Ramos (cell line): ENCODE data around the gene ANKRD39.

Source experiments
- in situ Hi-C: fragments of 300-500 bp; cut with MboI; formaldehyde crosslinking; loops from one replicate; pipeline ENCODE4 v1.14.3; 2022; ENCODE audit warnings: low sequenced_read_pairs; ENCODE audit not compliant: unreplicated experiment

ANKRD39 gene

DNA sequence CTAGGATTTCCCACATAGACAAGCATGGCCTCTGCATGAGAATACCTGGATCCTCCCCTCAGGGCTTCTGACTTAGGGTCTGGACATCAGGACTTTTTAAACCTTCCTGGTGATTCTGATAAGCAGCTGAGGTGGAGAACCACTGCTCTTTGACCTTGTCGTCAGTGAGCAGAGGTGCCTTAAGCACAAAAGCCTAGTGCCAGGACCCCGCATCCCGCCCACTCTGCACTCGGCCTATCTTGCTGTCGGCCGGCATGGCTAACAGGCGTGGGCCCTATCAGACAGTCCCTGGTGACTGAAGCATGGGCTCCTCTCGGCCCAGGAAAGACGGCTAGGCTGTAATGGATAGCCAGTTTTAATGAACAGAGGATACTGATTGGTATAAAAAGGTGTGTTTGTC lies 20.2 kb downstream of the ANKRD39 start:
- in situ Hi-C loops, result no loop called here

DNA sequence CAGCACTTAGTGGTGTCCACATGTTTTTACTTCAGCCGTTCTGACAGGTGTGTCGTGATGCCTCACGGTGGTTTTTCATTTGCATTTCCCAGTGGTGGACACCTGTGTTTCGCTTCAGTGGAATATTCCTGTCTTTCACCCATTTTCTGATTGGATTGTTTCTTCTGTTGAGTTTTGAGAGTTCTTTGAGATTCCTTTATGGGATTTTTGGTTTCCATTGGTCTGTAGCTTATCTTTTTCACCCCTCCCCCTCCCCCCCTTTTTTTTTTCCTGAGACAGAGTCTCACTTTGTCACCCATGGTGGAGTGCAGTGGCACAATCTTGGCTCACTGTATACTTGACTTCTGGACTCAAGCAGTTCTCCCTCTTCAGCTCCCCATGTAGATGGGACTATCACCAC lies 22.0 kb downstream of the ANKRD39 start:
- in situ Hi-C loops, result no loop called here

DNA sequence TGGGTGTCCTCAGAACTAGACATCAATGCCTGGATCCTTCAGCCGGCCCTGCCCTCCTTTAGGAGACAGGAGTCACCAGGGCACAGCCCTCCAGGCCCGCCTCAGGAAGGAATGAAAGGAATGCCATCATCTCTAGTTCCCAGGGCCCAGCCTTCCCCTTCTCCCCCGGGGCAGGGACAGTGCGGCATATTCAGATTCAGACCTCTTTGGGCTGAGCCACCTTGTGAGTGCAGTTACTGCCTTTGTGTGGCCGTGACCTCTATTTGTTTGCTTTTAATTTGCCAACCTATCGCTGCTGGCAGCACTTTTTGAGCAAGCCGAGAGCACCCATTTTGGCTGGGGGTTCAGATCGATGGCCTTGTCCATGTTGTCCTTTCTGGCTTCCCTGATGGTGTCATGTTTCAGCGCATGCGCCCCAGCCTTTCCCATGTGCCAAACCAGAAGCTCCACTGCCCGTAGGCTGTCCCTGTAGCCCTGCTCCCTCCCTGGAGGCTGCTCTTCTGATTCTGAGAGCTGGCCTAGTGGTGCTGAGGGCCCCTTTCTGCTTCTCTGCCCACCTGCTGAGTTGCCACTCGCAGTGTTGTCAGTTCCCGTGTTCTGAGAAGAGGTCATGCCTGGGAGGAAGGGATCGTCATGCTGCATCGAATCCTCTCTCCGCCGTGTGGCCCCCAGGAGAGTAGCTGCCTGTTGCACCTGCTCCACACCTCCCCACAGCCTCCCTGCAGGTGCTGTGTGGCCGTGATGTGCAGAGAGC lies 24.9 kb downstream of the ANKRD39 start:
- in situ Hi-C loops, result no loop called here

DNA sequence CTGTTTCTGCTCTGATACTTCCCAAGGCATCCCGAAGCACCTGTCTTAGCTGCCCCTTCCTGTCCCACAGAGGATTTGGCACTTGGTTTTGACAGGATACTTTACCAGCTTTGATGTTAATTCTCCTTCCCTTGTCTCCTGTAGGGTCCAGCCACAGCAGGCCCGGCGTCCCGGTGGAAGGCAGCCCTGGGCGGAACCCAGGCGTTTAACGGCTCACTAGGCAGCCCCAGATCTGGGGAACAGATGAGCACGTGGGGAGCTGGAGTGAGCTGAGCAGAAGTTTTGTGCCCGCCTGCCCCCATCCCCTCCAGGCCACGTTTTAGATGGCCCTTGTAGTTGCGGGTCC lies 25.4 kb downstream of the ANKRD39 start:
- in situ Hi-C loops, result no loop called here

DNA sequence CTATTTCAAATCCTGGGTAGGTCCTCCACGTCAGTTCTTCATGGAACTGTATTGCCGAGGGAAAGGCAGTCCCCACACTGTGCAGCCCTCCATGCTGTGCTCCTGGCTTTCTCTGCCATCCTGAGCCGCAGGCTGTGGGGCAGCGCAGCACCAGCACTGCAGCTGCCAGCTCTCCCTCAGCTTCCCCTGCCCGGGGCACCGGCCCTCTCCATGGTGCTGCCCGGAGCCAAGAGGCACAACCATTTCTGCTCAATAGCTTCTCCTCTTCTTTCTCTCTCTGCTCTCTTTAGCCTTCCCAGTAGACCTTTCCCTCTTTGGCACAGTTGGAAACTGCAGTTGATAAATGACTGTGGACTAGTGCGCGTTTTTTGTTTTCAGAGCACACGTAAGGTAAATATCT lies 26.1 kb downstream of the ANKRD39 start:
- in situ Hi-C loops, result no loop called here

DNA sequence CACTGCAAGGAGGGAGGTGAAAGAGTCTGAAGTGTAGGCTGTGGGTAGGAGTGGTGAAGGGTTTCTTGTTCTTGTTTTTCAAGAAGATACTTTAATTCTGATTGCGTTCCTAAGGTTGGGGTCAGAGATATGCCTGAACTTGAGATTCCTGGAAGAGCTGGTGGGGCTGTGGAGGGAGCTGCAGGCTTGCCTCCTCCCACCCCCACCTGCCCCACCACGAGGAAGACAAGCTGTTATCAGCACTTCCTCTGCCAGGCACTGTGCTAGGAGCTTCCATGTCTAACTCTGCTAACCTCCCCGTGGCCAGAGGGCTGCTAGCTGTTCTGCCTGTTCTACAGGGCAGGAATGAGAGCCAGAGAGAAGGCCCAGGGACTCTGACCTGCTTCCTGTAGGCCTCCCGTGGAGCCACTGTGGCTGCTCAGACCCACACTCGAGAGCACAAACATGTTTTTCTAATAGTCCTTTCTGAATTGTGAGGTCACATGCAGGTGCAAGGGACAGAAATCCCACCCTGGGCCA lies 27.7 kb downstream of the ANKRD39 start:
- in situ Hi-C loops, result no loop called here

DNA sequence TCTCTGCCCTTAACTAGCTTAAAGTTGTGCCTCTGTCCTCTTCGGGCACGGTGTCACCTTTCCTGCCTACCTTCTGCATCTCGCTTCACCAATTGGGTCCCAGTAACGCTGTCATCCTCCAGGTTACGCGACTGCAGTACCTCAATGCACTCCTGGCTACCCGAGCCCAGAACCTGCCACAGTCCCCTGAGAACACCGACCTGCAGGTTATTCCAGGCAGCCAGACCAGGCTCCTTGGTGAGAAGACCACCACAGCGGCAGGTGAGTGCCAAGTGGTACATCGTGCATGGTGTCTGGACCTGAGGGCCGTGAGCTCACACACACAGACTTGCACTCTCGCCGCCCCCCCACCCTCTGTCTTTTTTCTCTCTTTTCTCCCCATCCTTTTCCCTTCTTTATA lies 28.9 kb downstream of the ANKRD39 start:
- in situ Hi-C loops, result no loop called here

DNA sequence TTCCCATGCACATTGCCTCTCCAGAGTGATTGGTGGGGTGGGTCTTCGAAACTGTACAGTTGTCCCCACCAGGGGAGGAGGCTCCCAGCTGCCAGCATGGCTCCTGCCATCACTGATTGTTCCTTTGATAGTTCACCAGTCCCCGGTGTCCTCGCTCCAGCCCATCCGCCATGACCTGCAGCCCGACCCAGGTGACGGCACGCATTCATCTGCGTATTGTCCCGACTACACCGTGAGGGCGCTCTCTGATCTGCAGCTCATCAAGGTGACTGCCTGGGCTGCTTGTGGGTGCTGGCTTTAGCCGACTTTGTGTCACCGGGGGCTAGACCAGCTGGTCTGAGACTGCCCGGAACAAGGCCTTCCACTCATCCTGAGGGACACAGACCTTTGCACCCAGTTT lies 29.4 kb downstream of the ANKRD39 start:
- in situ Hi-C loops, result no loop called here

DNA sequence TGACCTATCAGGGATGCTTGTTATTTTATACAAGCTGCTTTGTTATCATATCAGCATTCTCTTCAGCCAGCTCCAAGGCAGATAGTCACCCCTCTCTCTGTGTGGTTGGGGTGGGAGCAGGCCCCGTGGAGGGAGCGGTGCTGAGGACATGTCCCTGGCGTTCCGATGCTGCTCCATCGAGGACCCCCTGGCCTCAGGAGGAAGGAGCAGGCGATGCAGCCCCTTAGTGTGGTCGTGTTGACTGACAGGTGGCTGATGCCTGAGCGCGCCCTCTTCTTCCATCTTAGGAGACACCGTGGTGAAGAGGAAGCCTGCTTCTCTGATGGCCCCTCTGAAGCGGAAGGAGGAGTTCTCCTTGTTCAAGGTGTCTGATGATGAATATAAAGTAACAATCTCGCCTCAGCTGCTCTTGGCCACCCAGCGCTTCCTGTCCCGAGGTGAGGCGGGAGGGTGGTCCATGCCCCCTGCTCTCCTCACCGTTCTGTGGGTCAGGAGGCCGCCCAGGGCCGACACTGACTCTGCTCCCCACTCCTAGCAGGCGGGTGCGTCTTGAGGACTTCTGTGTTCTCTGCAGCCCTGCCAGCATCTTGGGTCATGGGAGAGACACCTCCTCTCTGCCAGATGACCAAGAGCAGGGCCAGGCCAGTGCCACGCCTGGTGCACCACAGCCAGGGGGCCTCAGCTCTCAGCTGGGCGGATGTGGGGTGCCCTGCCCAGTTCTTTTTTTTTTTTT lies 31.1 kb downstream of the ANKRD39 start:
- in situ Hi-C loops, result no loop called here

DNA sequence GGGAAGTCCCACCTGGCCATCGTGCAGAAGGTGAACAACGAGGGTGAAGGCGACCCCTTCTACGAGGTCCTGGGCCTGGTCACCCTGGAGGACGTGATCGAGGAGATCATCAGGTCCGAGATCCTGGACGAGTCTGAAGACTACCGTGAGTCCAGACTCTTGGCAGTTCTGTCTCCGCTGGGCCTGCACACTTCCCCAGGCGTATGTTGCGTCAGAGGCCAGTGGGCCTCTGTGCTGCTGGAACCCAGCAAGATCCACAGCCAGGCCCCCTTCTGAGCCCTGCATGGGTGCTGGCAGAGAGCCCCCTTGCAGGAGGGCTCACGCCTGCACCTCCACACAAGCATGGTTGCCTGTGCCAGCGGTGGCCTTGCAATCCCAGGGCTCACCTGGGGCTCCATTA lies 32.8 kb downstream of the ANKRD39 start:
- in situ Hi-C loops, result no loop called here

DNA sequence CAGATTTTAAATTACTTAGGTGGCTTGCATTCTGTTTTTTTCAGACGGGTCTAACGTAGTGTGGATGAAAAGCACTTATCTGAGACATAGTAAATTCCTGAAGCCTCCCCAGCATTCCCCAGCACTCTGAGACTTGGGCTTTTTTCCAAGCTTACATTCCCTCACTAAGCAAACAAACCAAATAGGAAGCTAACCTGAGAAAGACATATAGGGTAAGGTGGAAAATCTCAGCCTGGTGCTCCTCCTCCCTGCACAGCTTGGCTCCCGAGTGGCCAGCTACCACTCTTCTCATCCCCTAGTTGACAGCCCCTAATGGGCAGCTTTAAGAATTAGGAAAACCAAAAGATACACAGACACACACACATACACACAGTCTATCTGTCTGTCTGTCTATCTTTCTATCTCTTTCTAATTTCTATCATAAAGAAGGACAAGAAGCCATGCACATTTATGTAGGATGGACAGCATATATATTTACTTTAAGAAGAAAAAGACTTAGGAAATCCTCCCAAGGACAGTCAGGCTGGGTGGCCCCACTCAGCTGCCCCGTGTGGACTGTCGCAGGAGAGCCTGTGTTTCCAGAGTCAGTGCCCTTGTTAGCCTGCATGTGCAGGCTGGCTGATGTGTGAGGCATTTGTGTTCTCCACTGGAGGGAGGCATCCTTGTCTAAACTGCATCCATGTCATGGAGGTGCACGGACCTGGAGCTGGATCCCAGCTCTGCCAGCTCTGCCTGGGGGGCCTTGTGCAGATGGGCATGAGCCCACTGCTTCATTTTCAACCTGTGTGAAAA lies 33.5 kb downstream of the ANKRD39 start:
- in situ Hi-C loops, result no loop called here

DNA sequence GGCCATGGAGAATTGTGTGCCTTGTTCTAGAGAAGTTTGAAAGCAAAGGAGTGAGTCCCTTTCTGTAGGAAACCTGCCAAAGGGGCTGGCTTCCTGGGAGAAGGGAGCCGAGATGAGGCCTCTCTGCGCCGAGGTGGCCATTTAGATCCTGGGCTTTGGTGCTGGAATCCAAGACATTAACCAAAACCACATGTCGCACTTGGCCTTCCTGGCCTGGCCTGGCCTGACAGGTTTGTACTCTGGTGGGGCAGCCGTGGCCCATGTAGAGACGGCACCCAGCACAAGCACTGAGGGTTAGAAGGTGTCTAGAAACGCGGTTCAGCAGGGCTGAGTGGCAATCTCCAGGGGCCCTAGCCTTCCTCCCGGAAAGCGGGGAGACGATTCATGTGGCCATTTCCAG lies 34.6 kb downstream of the ANKRD39 start:
- in situ Hi-C loops, result no loop called here

DNA sequence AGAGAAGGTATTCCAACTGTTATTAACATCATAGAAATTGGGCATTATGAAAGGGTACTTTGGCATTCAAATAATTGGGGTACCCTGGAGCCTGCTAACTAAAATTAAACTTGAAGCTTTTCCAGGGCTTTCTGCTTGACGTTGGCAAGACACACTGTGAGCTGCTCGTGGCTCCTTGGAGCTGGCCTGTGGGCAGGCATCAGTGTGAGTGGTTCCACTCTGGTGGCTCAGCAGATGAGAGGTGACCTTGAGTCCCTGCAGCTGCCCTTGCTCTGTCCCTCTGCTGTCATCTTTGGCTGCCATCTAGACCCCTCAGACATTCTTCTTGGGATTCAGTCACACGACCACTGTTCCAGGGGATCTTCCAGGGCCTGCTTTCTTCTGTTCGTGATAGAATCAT lies 35.0 kb downstream of the ANKRD39 start:
- in situ Hi-C loops, result no loop called here

DNA sequence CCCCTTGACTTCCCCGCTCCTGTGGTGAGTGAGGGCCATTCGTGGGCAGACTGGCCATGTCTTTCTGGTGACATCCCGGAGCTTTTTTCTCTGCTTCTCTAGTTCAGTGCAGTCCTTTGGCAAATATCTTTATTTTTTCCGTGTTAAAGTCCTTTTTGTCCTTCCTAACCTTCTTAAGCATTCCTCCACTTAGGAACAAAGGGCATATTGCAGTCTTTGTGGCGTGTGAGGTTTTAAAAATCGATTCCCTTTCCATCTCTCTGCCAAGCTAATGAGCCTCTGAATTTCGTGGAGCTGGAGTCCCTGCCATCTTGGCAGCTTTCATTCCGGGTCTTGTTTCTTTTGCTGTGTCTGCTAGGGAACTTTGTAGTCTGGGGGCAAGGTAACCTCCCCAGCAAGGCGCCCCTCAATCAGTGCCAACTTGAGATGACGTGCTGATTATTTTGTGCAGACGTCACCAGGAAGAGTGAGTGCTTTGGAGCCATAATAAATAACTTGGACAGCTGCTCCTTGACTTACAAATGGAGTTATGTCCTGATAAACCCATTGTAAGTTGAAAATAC lies 36.6 kb downstream of the ANKRD39 start:
- in situ Hi-C loops, result no loop called here

DNA sequence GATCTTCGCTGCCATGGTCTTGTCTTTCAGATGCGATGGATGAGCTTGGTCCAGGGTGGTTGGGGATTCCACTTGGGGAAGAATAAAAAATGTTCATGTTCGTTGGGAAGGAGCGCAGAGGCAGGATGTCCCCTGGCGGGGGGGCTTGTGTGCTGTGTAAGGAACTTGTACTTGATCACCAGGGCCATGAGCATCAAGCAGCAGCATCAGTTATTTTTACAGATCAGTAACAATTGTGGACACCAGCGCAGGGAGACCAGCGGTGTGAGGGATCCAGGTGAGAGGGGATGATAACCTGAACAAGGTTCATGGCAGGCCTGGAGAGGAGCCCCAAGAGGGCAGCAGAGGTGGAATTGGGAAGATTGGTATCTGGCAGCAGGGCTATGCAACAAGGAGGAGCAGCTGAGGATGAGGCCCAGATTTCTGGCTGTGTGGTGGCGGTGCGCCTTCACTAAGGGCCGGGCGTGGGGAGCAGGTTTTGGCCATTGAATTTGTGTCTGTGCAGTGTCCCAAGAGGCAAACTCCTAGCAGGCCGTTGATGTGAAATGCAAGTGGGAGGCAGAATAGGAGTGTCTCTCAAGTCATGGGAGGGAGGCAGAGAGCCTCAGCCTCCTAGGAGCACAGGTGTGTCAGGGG lies 37.8 kb downstream of the ANKRD39 start:
- in situ Hi-C loops, result no loop called here

DNA sequence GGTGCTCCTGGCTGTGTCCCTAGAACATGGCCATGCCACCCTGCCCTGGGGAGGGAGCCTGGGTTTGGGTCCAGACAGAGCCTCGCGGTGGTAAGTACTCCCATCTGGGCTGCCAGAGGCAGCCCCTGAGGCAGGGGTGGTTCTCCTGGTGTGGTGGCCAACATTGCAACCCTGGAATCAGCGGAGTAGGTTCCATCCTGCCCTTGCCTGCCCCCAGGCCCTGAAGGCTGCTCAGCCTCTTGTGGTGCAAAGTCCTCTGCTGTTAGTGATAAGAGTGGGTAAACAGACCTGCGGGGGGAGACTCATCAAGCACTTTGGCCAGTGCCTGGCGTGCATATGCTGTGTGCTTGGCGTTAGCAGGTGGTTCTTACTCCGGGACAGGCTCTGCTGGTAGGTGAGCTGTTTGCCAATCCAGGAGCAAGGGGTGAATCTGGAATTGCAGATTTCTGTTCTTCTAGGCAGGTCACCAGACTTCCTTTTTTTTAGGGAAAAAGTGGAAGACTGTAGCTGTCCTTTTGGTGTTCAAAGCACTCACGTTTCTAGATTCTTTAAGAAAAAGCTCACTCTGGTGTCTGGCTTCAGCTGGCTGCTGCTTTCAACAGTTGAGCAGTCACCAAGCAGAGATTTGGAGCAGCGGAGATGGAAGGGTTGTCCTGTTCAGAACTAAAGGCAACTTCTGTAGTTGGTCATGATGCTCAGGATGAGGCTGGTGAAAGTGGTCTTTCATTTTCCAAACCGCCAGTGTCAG lies 38.5 kb downstream of the ANKRD39 start:
- in situ Hi-C loops, result no loop called here

DNA sequence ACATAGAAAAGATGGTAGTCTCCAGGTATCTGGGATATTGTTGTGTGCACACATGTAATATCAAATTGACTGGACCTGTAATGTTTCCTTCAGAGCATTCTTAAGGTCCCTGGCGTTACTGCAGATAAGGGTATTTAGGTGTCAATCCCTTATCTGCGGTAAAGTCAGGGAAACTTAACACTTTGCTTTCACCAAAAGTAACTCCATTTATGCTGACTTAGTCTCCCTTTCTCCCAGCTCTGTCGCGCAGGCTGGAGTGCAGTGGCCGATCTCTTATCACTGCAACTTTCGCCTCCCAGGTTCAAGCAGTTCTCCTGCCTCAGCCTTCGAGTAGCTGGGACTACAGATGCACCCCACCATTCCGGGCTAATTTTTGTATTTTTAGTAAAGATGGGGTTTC lies 39.9 kb downstream of the ANKRD39 start:
- in situ Hi-C loops, result no loop called here

DNA sequence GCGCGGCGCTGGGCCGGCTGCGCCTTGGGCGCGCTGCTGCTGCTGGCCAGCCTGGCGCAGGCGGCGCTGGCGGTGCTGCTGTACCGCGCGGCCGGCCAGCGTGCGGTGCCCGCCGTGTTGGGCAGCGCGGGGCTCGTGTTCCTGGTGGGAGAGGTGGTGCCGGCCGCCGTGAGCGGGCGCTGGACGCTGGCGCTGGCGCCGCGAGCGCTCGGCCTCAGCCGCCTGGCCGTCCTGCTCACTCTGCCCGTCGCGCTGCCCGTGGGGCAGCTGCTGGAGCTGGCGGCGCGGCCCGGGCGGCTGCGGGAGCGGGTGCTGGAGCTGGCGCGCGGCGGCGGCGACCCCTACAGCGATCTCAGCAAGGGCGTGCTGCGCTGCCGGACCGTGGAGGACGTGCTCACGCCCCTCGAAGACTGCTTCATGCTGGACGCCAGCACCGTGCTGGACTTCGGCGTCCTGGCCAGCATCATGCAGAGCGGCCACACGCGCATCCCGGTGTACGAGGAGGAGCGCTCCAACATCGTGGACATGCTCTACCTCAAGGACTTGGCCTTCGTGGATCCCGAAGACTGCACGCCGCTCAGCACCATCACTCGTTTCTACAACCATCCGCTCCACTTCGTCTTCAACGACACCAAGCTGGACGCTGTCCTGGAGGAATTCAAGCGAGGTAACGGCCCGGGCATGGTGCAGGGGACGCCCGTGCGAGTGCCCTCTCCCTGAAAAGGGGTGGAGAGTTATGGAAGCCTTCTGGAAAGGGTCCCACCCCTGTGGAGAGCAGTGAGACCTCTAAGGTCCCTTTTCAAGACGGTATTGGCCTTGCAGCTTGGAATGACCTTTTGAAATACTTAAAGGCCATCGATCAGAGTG lies 40.7 kb downstream of the ANKRD39 start:
- in situ Hi-C loops, result no loop called here
